ENCODE measurements around the gene ADCY3.

- TF ChIP-seq, protein P1, sequence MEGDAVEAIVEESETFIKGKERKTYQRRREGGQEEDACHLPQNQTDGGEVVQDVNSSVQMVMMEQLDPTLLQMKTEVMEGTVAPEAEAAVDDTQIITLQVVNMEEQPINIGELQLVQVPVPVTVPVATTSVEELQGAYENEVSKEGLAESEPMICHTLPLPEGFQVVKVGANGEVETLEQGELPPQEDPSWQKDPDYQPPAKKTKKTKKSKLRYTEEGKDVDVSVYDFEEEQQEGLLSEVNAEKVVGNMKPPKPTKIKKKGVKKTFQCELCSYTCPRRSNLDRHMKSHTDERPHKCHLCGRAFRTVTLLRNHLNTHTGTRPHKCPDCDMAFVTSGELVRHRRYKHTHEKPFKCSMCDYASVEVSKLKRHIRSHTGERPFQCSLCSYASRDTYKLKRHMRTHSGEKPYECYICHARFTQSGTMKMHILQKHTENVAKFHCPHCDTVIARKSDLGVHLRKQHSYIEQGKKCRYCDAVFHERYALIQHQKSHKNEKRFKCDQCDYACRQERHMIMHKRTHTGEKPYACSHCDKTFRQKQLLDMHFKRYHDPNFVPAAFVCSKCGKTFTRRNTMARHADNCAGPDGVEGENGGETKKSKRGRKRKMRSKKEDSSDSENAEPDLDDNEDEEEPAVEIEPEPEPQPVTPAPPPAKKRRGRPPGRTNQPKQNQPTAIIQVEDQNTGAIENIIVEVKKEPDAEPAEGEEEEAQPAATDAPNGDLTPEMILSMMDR (IDR thresholded peaks at IDR 0.05; ENCODE audit: low read length) = no peak
- TF ChIP-seq EZH2 (IDR thresholded peaks at IDR 0.05; ENCODE audit: borderline replicate concordance, low read length) = no peak
These were observed 53.1 kb downstream of the ADCY3 start for GRCh38 chr2:24866946-24867345.

Data from OCI-LY1 (cell line).